IMR-90 (cell line): ENCODE data around the gene DISP2. TPM values are rescaled to one million over a fixed set of nuclear protein-coding genes. Genes with fewer than 3 reads are reported as not detected.

ENCODE experiments used
- ATAC-seq: fragments of 200-7000 bp; cut with Tn5 transposase; 2 replicates; pipeline ENCODE4 v1.9.1; 2020; ENCODE audit warnings: low read depth, mild to moderate bottlenecking, moderate library complexity
- BruUV-seq: library from RNA; stranded (reverse); fragments of 400-500 nt; replicated peaks from 2 replicates; lab custom pipeline; 2021; lab: Mats Ljungman, UMichigan
- CTCF ChIA-PET: fragments of 300-600 bp; formaldehyde crosslinking; extraction: SDS; loops from one replicate; lab custom pipeline; 2021; ENCODE audit warnings: antibody characterized with exemption; lab: Yijun Ruan, JAX
- POLR2A ChIA-PET: fragments of 300-600 bp; sonication (Branson Sonifier 250); formaldehyde crosslinking; loops from one replicate; lab custom pipeline; 2022; ENCODE audit warnings: antibody characterized with exemption; ENCODE audit not compliant: unreplicated experiment; lab: Charles Lee
- DNase-seq: peaks from one replicate; pipeline ENCODE4 v3.0.0; 2013
- H2AFZ ChIP-seq: replicated peaks from 2 replicates; pipeline ENCODE3; 2013; ENCODE audit warnings: low read length, mild to moderate bottlenecking; ENCODE audit not compliant: poor library complexity
- H2AK5ac ChIP-seq: 2 replicates; pipeline ENCODE4 v1.6.1; 2013; ENCODE audit warnings: low read depth, low read length, inconsistent platforms
- H2AK9ac ChIP-seq: replicated peaks from 2 replicates; pipeline ENCODE3; 2013; ENCODE audit warnings: mild to moderate bottlenecking, low read depth, low read length, moderate library complexity; ENCODE audit not compliant: poor library complexity
- H2BK120ac ChIP-seq: 2 replicates; pipeline ENCODE4 v1.6.1; 2013; ENCODE audit warnings: low read depth, low read length, inconsistent platforms
- H2BK15ac ChIP-seq: 3 replicates; pipeline ENCODE4 v1.6.1; 2013; ENCODE audit warnings: low read depth, low read length, inconsistent platforms
- H2BK20ac ChIP-seq: 2 replicates; pipeline ENCODE4 v1.6.1; 2013; ENCODE audit warnings: low read depth, mild to moderate bottlenecking, inconsistent platforms, low read length, moderate library complexity
- H2BK5ac ChIP-seq: 2 replicates; pipeline ENCODE4 v1.6.1; 2013; ENCODE audit warnings: mild to moderate bottlenecking, low read depth, low read length, inconsistent platforms; ENCODE audit not compliant: poor library complexity, severe bottlenecking
- H3K14ac ChIP-seq: replicated peaks from 2 replicates; pipeline ENCODE4 v1.6.1; 2013; ENCODE audit warnings: low read depth, low read length, inconsistent platforms
- H3K18ac ChIP-seq: 2 replicates; pipeline ENCODE4 v1.6.1; 2013; ENCODE audit warnings: low read depth, low read length, control low read depth
- H3K23ac ChIP-seq: 2 replicates; pipeline ENCODE4 v1.6.1; 2013; ENCODE audit warnings: low read depth, low read length, inconsistent platforms
- H3K27ac ChIP-seq: 2 replicates; pipeline ENCODE4 v1.5.1; 2013; ENCODE audit warnings: mild to moderate bottlenecking, control low read depth, low read length; ENCODE audit not compliant: insufficient read depth
- H3K27me3 ChIP-seq: 2 replicates; pipeline ENCODE4 v1.6.1; 2013; ENCODE audit warnings: low read length; ENCODE audit not compliant: control insufficient read depth, insufficient read depth
- H3K36me3 ChIP-seq: 2 replicates; pipeline ENCODE4 v1.6.1; 2013; ENCODE audit warnings: low read length, mixed read lengths; ENCODE audit not compliant: control insufficient read depth, insufficient read depth
- H3K4ac ChIP-seq: 2 replicates; pipeline ENCODE4 v1.6.1; 2013; ENCODE audit warnings: low read depth, low read length, inconsistent platforms
- H3K4me1 ChIP-seq: 2 replicates; pipeline ENCODE4 v1.6.1; 2013; ENCODE audit warnings: low read length, mixed read lengths; ENCODE audit not compliant: control insufficient read depth, insufficient read depth
- H3K4me2 ChIP-seq: 2 replicates; pipeline ENCODE4 v1.6.1; 2013; ENCODE audit warnings: low read depth, mild to moderate bottlenecking, control low read depth, low read length, moderate library complexity
- H3K4me3 ChIP-seq: 2 replicates; pipeline ENCODE4 v1.5.1; 2013; ENCODE audit warnings: low read depth, mild to moderate bottlenecking, control low read depth, low read length, moderate library complexity; ENCODE audit not compliant: insufficient read depth
- H3K56ac ChIP-seq: 2 replicates; pipeline ENCODE4 v1.6.1; 2013; ENCODE audit warnings: low read length, inconsistent platforms; ENCODE audit not compliant: insufficient read depth; ENCODE audit errors: extremely low read depth
- H3K79me1 ChIP-seq, 2 experiments: 2 replicates each; pipeline ENCODE4 v1.6.1; 2013; ENCODE audit warnings: low read length in 2 of 2, inconsistent platforms in 1 of 2, low read depth in 1 of 2
- H3K9ac ChIP-seq: 2 replicates; pipeline ENCODE4 v1.6.1; 2013; ENCODE audit warnings: low read depth, low read length, control low read depth
- H3K9me1 ChIP-seq: 2 replicates; pipeline ENCODE4 v1.6.1; 2013; ENCODE audit warnings: low read length, inconsistent platforms; ENCODE audit not compliant: insufficient read depth
- H3K9me3 ChIP-seq: 2 replicates; pipeline ENCODE4 v1.6.1; 2013; ENCODE audit warnings: low read length; ENCODE audit not compliant: control insufficient read depth, insufficient read depth
- H4K20me1 ChIP-seq: 2 replicates; pipeline ENCODE4 v1.6.1; 2013; ENCODE audit warnings: low read length, inconsistent platforms; ENCODE audit not compliant: insufficient read depth
- H4K5ac ChIP-seq: 2 replicates; pipeline ENCODE4 v1.6.1; 2013; ENCODE audit warnings: mild to moderate bottlenecking, low read depth, low read length, control low read depth
- H4K8ac ChIP-seq, 2 experiments: 2 replicates each; pipeline ENCODE4 v1.6.1; 2013; ENCODE audit warnings: low read depth in 2 of 2, low read length in 2 of 2, control low read depth in 1 of 2, inconsistent platforms in 1 of 2
- H4K91ac ChIP-seq: 2 replicates; pipeline ENCODE4 v1.6.1; 2013; ENCODE audit warnings: low read depth, low read length, inconsistent platforms; ENCODE audit not compliant: insufficient read depth
- BHLHE40 ChIP-seq: fragments of 150-350 bp; IDR thresholded peaks from 2 replicates; pipeline ENCODE4 v1.6.1; 2016; ENCODE audit warnings: mild to moderate bottlenecking, low read depth, low read length
- CEBPB ChIP-seq: IDR thresholded peaks from 2 replicates; pipeline ENCODE4 v1.6.1; 2012; ENCODE audit warnings: low read depth, low read length, improper control_type of control experiment
- CHD1 ChIP-seq: IDR thresholded peaks from 2 replicates; pipeline ENCODE4 v1.6.1; 2012; ENCODE audit warnings: low read depth, low read length, improper control_type of control experiment
- CTCF ChIP-seq: conservative IDR thresholded peaks from 2 replicates; pipeline ENCODE4 v1.5.1; 2012; ENCODE audit warnings: mild to moderate bottlenecking, low read depth, low read length, improper control_type of control experiment
- FOS ChIP-seq: fragments of 150-350 bp; IDR thresholded peaks from 2 replicates; pipeline ENCODE4 v1.6.1; 2016; ENCODE audit warnings: low read depth, low read length
- MAFK ChIP-seq: IDR thresholded peaks from 2 replicates; pipeline ENCODE4 v1.6.1; 2012; ENCODE audit warnings: low read depth, low read length, improper control_type of control experiment
- MAZ ChIP-seq: IDR thresholded peaks from 2 replicates; pipeline ENCODE4 v1.6.1; 2012; ENCODE audit warnings: low read depth, mild to moderate bottlenecking, low read length, improper control_type of control experiment, moderate library complexity, borderline replicate concordance
- MXI1 ChIP-seq: IDR thresholded peaks from 2 replicates; pipeline ENCODE4 v1.6.1; 2012; ENCODE audit warnings: low read depth, mild to moderate bottlenecking, low read length, moderate library complexity, borderline replicate concordance
- POLR2A ChIP-seq: IDR thresholded peaks from 2 replicates; pipeline ENCODE4 v1.6.1; 2012; ENCODE audit warnings: mild to moderate bottlenecking, low read depth, low read length
- RAD21 ChIP-seq: IDR thresholded peaks from 2 replicates; pipeline ENCODE4 v1.6.1; 2012; ENCODE audit warnings: low read length, improper control_type of control experiment
- RFX5 ChIP-seq: IDR thresholded peaks from 2 replicates; pipeline ENCODE4 v1.8.0; 2012; ENCODE audit warnings: low read depth, mild to moderate bottlenecking, low read length, moderate library complexity
- SMC3 ChIP-seq: fragments of 150-350 bp; IDR thresholded peaks from 2 replicates; pipeline ENCODE4 v1.6.1; 2016; ENCODE audit warnings: low read depth, mild to moderate bottlenecking, antibody characterized with exemption, low read length, moderate library complexity
- USF2 ChIP-seq: fragments of 150-350 bp; IDR thresholded peaks from 2 replicates; pipeline ENCODE4 v1.6.1; 2017; ENCODE audit warnings: mild to moderate bottlenecking, antibody characterized with exemption, low read length, low read depth
- WGBS, 2 experiments: methylation state at CpG; one replicate each; pipeline versions ENCODE4 v1.1.5 to v1.1.7; 2013; ENCODE audit warnings: missing lambda C conversion rate in 2 of 2; ENCODE audit not compliant: insufficient read length in 1 of 2; ENCODE audit errors: extremely low coverage in 2 of 2; 5-methylcytosine and 5-hydroxymethylcytosine counted together
- dilution Hi-C: fragments of 300-500 bp; cut with HindIII; formaldehyde crosslinking; loops from one replicate; pipeline ENCODE4 v1.14.3; 2018; ENCODE audit warnings: low sequenced_read_pairs; ENCODE audit not compliant: unreplicated experiment
- in situ Hi-C: fragments of 300-500 bp; cut with MboI; formaldehyde crosslinking; loops from 3 replicates; pipeline ENCODE4 v1.14.3; 2019; ENCODE audit warnings: low sequenced_read_pairs, inconsistent platforms, mixed read lengths
- intact Hi-C: fragments of 100-400 bp; cut with micrococcal nuclease; formaldehyde crosslinking; loops from 2 replicates; pipeline ENCODE4 v1.10.0; 2022
- polyA plus RNA-seq, 3 experiments: library from polyadenylated mRNA; depleted of rRNA; stranded (reverse); fragments of >200 nt; gene quantifications; 2 replicates each; pipeline ENCODE4 v1.2.3, GENCODE V29; 2012; ENCODE audit warnings: low replicate concordance in 1 of 3
- total RNA-seq: library from RNA; depleted of rRNA; stranded (reverse); fragments of >200 nt; gene quantifications from 2 replicates; pipeline ENCODE4 v1.2.3, GENCODE V29; 2012

DISP2 gene
- total and polyA plus RNA-seq, 2 of the 4 experiments (the other 2 are of a cell fraction), result 0.34 to 0.36 TPM

- H4K8ac ChIP-seq, result peak overlapping the region in 1 of 2 experiments; percentile 37; a peak in 2 of 4 replicates
- peak overlapping the region; percentile 69; the same call in 1 of the 2 replicates for H3K14ac ChIP-seq
- peaks cover 3% of the 10 kb centered on the region; the same call in 1 of the 2 replicates for H4K20me1 ChIP-seq
- no peak overlapping the region for H3K4me3 ChIP-seq
- BruUV-seq, result no TSS peak
- no peak overlapping the region for H2BK20ac ChIP-seq
- intact Hi-C loops (no loop called here), dilution Hi-C loops (no loop called here), in situ Hi-C loops (no loop called here)
- peak overlapping the region; percentile 18; the same call in 1 of the 2 replicates for H3K27ac ChIP-seq
- ATAC-seq (no peak), DNase-seq (no peak)
- peak overlapping the region; percentile 5 for H2AK9ac ChIP-seq
- H3K18ac ChIP-seq, result no peak overlapping the region
- no peak overlapping the region for H2BK15ac ChIP-seq
- no peaks in the 10 kb centered on the region for H3K9me3 ChIP-seq
- no peak for TF ChIP-seq MAZ
- no peak for TF ChIP-seq SMC3
- no peak for TF ChIP-seq MXI1
- TF ChIP-seq CTCF, result no peak
- no peak for TF ChIP-seq POLR2A
- TF ChIP-seq USF2, result no peak
- TF ChIP-seq CEBPB, result no peak
- TF ChIP-seq CHD1, result no peak
- no peak for TF ChIP-seq FOS
- TF ChIP-seq MAFK, result no peak
- no peak for TF ChIP-seq RAD21
- no peak for TF ChIP-seq RFX5
- TF ChIP-seq BHLHE40, result no peak
- H2BK120ac ChIP-seq, result peak overlapping the region; percentile 17; the same call in 1 of the 2 replicates
- no CpG with 5 or more reads among the region's 7 CpGs for WGBS, 2 experiments
- POLR2A ChIA-PET, result interaction anchor here (0.6 to 1.2 kb wide), 5 partner anchors 8 to 114 kb away, joined by 3 to 5 read pairs (median 3); partner anchors contain the start of gene CCDC9B
- no peak overlapping the region for H2AK5ac ChIP-seq
- CTCF ChIA-PET, result no interaction called here
- H3K56ac ChIP-seq, result no peak overlapping the region
- peaks cover 21 to 76% of the 10 kb centered on the region in 2 experiments for H3K79me1 ChIP-seq
- H3K9me1 ChIP-seq, result peaks cover 41% of the 10 kb centered on the region
- H3K23ac ChIP-seq, result peak overlapping the region; percentile 61; the same call in 1 of the 2 replicates
- peaks cover 4% of the 10 kb centered on the region for H3K36me3 ChIP-seq
- H3K4ac ChIP-seq, result peak overlapping the region; percentile 17
- H3K4me2 ChIP-seq, result no peak overlapping the region
- peak overlapping the region; percentile 5 for H2BK5ac ChIP-seq
- peak overlapping the region; percentile 47 for H4K91ac ChIP-seq
- peaks cover 46% of the 10 kb centered on the region for H3K4me1 ChIP-seq
- H2AFZ ChIP-seq, result no peak overlapping the region
- no peaks in the 10 kb centered on the region for H3K27me3 ChIP-seq
- H3K9ac ChIP-seq, result no peak overlapping the region
- no peak overlapping the region for H4K5ac ChIP-seq
Measured at GRCh38 chr15:40331026-40331425, 27.0 kb upstream of the DISP2 start.
